Kidney epithelial cell (primary cell): ENCODE measurements around the gene NCAPH2. TPM values are rescaled to one million over a fixed set of nuclear protein-coding genes. Genes with fewer than 3 reads are reported as not detected.

Experiments used
- DNase-seq: peaks from one replicate; pipeline ENCODE4 v3.0.0-alpha.2; 2010; ENCODE audit warnings: low read depth
- H3K27me3 ChIP-seq: 2 replicates; pipeline ENCODE4 v1.6.0; 2011; ENCODE audit warnings: low read length; ENCODE audit not compliant: control insufficient read depth, insufficient read depth
- H3K36me3 ChIP-seq: 2 replicates; pipeline ENCODE4 v1.5.1; 2011; ENCODE audit warnings: low read length; ENCODE audit not compliant: control insufficient read depth, insufficient read depth
- H3K4me3 ChIP-seq: 2 replicates; pipeline ENCODE4 v1.5.1; 2011; ENCODE audit warnings: low read depth, mild to moderate bottlenecking, control low read depth, low read length
- CTCF ChIP-seq: IDR thresholded peaks from 2 replicates; pipeline ENCODE4 v1.5.1; 2011; ENCODE audit warnings: mild to moderate bottlenecking, moderate library complexity, low read length, control low read depth, inconsistent platforms; ENCODE audit not compliant: insufficient read depth, poor library complexity, severe bottlenecking
- total RNA-seq: library from RNA; depleted of rRNA; stranded (reverse); fragments of >200 nt; gene quantifications from 2 replicates; pipeline ENCODE4 v1.2.3, GENCODE V29; 2015

NCAPH2 gene
- total RNA-seq, 1 donor from 2014 or later, result 50.2 TPM

GRCh38 chr22:50521710-50522109 is 13.7 kb downstream of the NCAPH2 start:
- no peak for TF ChIP-seq CTCF
- DNase-seq, result no peak
- H3K36me3 ChIP-seq, result peaks cover 4% of the 10 kb centered on the region
- H3K27me3 ChIP-seq, result no peaks in the 10 kb centered on the region
- H3K4me3 ChIP-seq, result no peak overlapping the region

- no peak for DNase-seq
- Histone ChIP-seq H3K4me3 (no peak overlapping the region), H3K36me3 (peaks cover 4% of the 10 kb centered on the region), H3K27me3 (no peaks in the 10 kb centered on the region)
- TF ChIP-seq CTCF, result no peak
Measured at GRCh38 chr22:50522208-50522805, 14.3 kb downstream of the NCAPH2 start.

- Histone ChIP-seq H3K27me3 (no peaks in the 10 kb centered on the region), H3K36me3 (peaks cover 4% of the 10 kb centered on the region), H3K4me3 (no peak overlapping the region)
- no peak for DNase-seq
- no peak for TF ChIP-seq CTCF
Measured at GRCh38 chr22:50522806-50523438, 14.9 kb downstream of the NCAPH2 start.

- no peak for TF ChIP-seq CTCF
- DNase-seq, result no peak
- Histone ChIP-seq H3K4me3 (no peak overlapping the region), H3K27me3 (no peaks in the 10 kb centered on the region), H3K36me3 (peaks cover 4% of the 10 kb centered on the region)
Measured at GRCh38 chr22:50523458-50523805, 15.4 kb downstream of the NCAPH2 start.

- no peak for TF ChIP-seq CTCF
- no peak for DNase-seq
- peaks cover 4% of the 10 kb centered on the region for H3K36me3 ChIP-seq
- H3K4me3 ChIP-seq, result peak overlapping the region; percentile 53
- H3K27me3 ChIP-seq, result no peaks in the 10 kb centered on the region
Measured at GRCh38 chr22:50523806-50524675, 16.0 kb downstream of the NCAPH2 start.
